Measurements from ENCODE around the gene OR2H2.

Gene OR2H2

DNA sequence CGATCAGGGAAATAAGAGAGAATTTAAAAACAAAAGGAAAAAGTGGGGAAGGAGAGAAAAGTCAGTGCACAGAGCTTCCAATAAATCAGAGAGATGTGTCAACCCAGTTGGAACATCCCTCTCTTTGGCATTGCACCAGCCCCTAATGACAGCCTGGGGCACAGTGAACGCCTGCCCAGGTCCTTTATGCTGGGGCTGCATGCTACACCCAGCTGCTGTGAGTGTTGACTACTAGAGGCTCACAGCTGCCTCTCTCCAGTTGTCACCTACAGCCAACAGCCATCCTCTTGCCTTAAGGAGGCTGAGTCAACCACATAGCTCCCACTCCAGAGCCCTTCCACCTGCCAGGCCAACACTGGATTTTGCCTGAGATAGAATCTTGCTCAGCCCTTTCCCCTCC is 19.0 kb downstream of the OR2H2 start:
- Histone ChIP-seq H4K20me1 (ENCODE audit: control insufficient read depth, insufficient read depth, low read depth, low read length) (no peaks in the 10 kb centered on the region; the same call in 1 of the 2 replicates), H3F3A (ENCODE audit: control insufficient read depth, insufficient read depth) (no peaks in the 10 kb centered on the region), H3K79me2 (ENCODE audit: control insufficient read depth, low read length) (no peaks in the 10 kb centered on the region), H3K36me3 (ENCODE audit: control insufficient read depth, low read length) (no peaks in the 10 kb centered on the region), H3K9me2 (replicated peaks; ENCODE audit: control insufficient read depth, low read length) (no peaks in the 10 kb centered on the region), H3K4me1 (ENCODE audit: control insufficient read depth, low read length) (no peaks in the 10 kb centered on the region), H3K27me3 (ENCODE audit: control insufficient read depth, low read length) (no peaks in the 10 kb centered on the region), H3K4me2 (ENCODE audit: low read length) (no peak overlapping the region), H3K27ac (ENCODE audit: low read depth, low read length) (no peak overlapping the region), H3K9me3 (ENCODE audit: control insufficient read depth, insufficient read depth, low read length) (no peaks in the 10 kb centered on the region), H3K4me3 (ENCODE audit: low read length) (no peak overlapping the region)
- no peak for TF ChIP-seq EZH2phosphoT487 (IDR thresholded peaks at IDR 0.05; ENCODE audit: borderline replicate concordance, low read length)
- TF ChIP-seq, protein P1, sequence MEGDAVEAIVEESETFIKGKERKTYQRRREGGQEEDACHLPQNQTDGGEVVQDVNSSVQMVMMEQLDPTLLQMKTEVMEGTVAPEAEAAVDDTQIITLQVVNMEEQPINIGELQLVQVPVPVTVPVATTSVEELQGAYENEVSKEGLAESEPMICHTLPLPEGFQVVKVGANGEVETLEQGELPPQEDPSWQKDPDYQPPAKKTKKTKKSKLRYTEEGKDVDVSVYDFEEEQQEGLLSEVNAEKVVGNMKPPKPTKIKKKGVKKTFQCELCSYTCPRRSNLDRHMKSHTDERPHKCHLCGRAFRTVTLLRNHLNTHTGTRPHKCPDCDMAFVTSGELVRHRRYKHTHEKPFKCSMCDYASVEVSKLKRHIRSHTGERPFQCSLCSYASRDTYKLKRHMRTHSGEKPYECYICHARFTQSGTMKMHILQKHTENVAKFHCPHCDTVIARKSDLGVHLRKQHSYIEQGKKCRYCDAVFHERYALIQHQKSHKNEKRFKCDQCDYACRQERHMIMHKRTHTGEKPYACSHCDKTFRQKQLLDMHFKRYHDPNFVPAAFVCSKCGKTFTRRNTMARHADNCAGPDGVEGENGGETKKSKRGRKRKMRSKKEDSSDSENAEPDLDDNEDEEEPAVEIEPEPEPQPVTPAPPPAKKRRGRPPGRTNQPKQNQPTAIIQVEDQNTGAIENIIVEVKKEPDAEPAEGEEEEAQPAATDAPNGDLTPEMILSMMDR (IDR thresholded peaks at IDR 0.05; ENCODE audit: low read depth, low read length, poor library complexity, severe bottlenecking), result no peak

DNA sequence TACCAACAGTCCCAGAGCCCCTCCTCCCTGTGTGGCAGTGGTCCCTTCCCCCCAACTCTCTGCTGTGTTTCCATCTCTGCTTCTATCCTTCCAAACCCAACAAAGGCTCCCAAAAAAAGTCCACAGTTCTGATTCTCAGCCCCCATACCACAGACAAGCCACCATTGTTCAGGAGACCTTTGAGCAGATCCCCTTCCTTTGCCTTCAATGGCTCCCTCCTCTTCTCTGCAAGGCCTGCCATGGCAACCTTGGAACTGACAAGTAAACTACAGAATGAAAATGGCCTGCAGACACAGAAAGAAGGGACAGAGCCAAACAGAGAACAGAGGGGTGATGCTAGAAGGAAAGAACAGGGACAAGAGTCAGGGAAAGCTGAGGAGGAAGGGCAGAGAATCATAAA is 23.2 kb downstream of the OR2H2 start:
- no peaks in the 10 kb centered on the region for H3K4me1 ChIP-seq (ENCODE audit: control insufficient read depth, low read length)
- H3K27ac ChIP-seq (ENCODE audit: low read depth, low read length), result no peak overlapping the region
- no peak overlapping the region for H3K4me2 ChIP-seq (ENCODE audit: low read length)
- H3K4me3 ChIP-seq (ENCODE audit: low read length), result no peak overlapping the region
- no peaks in the 10 kb centered on the region for H3K79me2 ChIP-seq (ENCODE audit: control insufficient read depth, low read length)
- TF ChIP-seq, protein P1 (IDR thresholded peaks at IDR 0.05; ENCODE audit: low read depth, low read length, poor library complexity, severe bottlenecking), result no peak
- TF ChIP-seq EZH2phosphoT487 (IDR thresholded peaks at IDR 0.05; ENCODE audit: borderline replicate concordance, low read length), result no peak
- no peaks in the 10 kb centered on the region for H3F3A ChIP-seq (ENCODE audit: control insufficient read depth, insufficient read depth)
- no peaks in the 10 kb centered on the region for H3K9me3 ChIP-seq (ENCODE audit: control insufficient read depth, insufficient read depth, low read length)
- peaks cover 8% of the 10 kb centered on the region; the same call in 1 of the 2 replicates for H3K36me3 ChIP-seq (ENCODE audit: control insufficient read depth, low read length)
- H3K9me2 ChIP-seq (replicated peaks; ENCODE audit: control insufficient read depth, low read length), result no peaks in the 10 kb centered on the region
- H3K27me3 ChIP-seq (ENCODE audit: control insufficient read depth, low read length), result no peaks in the 10 kb centered on the region
- no peaks in the 10 kb centered on the region for H4K20me1 ChIP-seq (ENCODE audit: control insufficient read depth, insufficient read depth, low read depth, low read length)

DNA sequence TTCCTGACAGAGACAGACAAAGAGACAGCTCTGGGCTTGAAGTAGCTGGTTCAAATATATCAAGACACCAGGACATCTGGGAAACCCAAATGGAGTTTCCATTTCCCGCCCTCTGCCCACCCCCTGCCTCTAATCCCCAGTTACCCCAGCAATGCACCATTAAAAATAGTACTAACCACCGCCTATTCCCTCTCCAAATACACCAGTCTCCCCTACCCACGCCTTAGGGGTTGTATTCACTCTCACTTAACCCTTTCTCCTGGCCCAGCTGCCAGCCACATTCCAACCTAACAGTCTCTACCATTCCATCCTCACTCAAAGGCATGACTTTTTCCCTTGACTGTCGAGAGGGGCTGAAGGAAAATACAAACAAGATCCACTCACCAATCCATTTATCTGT is 25.6 kb downstream of the OR2H2 start:
- Histone ChIP-seq H3K27me3 (ENCODE audit: control insufficient read depth, low read length) (no peaks in the 10 kb centered on the region), H3K27ac (ENCODE audit: low read depth, low read length) (no peak overlapping the region), H3K4me3 (ENCODE audit: low read length) (no peak overlapping the region), H3K4me2 (ENCODE audit: low read length) (no peak overlapping the region), H3K4me1 (ENCODE audit: control insufficient read depth, low read length) (no peaks in the 10 kb centered on the region), H3K9me2 (replicated peaks; ENCODE audit: control insufficient read depth, low read length) (no peaks in the 10 kb centered on the region), H3K79me2 (ENCODE audit: control insufficient read depth, low read length) (no peaks in the 10 kb centered on the region), H3F3A (ENCODE audit: control insufficient read depth, insufficient read depth) (no peaks in the 10 kb centered on the region), H3K36me3 (ENCODE audit: control insufficient read depth, low read length) (peaks cover 12% of the 10 kb centered on the region; the same call in 1 of the 2 replicates), H4K20me1 (ENCODE audit: control insufficient read depth, insufficient read depth, low read depth, low read length) (no peaks in the 10 kb centered on the region), H3K9me3 (ENCODE audit: control insufficient read depth, insufficient read depth, low read length) (no peaks in the 10 kb centered on the region)
- TF ChIP-seq, protein P1 (IDR thresholded peaks at IDR 0.05; ENCODE audit: low read depth, low read length, poor library complexity, severe bottlenecking), result no peak
- no peak for TF ChIP-seq EZH2phosphoT487 (IDR thresholded peaks at IDR 0.05; ENCODE audit: borderline replicate concordance, low read length)
